SK-N-SH (cell line): ENCODE measurements around the gene CCKAR.

ENCODE experiments used
- EP300 ChIP-seq, 2 experiments: IDR thresholded peaks; 2 replicates each; pipeline versions ENCODE4 v1.4.0 to v1.6.1; 2012; ENCODE audit warnings: borderline replicate concordance in 1 of 2, low read depth in 1 of 2, low read length in 1 of 2
- EZH2phosphoT487 ChIP-seq: fragments of 200-600 bp; sonication (generic); IDR thresholded peaks from 2 replicates; pipeline ENCODE4 v1.6.1; 2017; ENCODE audit warnings: low read depth, mixed run types, mild to moderate bottlenecking, antibody characterized with exemption, moderate library complexity, borderline replicate concordance
- GABPA ChIP-seq: IDR thresholded peaks from 2 replicates; pipeline ENCODE4 v1.4.0; 2012; ENCODE audit warnings: low read depth, mild to moderate bottlenecking
- POLR2AphosphoS5 ChIP-seq: IDR thresholded peaks from 2 replicates; pipeline ENCODE4 v1.6.1; 2012; ENCODE audit warnings: low read depth, low read length
- RFX5 ChIP-seq: IDR thresholded peaks from 2 replicates; pipeline ENCODE4 v1.6.1; 2012; ENCODE audit warnings: mild to moderate bottlenecking, improper control_type of control experiment, low read length
- USF2 ChIP-seq: fragments of 150-350 bp; IDR thresholded peaks from 2 replicates; pipeline ENCODE4 v1.6.1; 2017; ENCODE audit warnings: antibody characterized with exemption, low read length, low read depth, borderline replicate concordance
- TF ChIP-seq, protein P1 (sequence below): fragments of 200-600 bp; sonication (generic); IDR thresholded peaks from 2 replicates; pipeline ENCODE4 v1.6.1; 2017; ENCODE audit warnings: antibody characterized with exemption, mild to moderate bottlenecking, moderate library complexity
- TF ChIP-seq, protein P2 (sequence below): IDR thresholded peaks from 2 replicates; pipeline ENCODE4 v1.4.0; 2012; ENCODE audit warnings: low read depth
- TF ChIP-seq, protein P3 (sequence below): IDR thresholded peaks from 2 replicates; pipeline ENCODE4 v1.6.1; 2012; ENCODE audit warnings: mild to moderate bottlenecking, low read depth, low read length, moderate library complexity

- TF ChIP-seq EZH2phosphoT487 (no peak), RFX5 (no peak), POLR2AphosphoS5 (no peak), GABPA (no peak), USF2 (no peak), EP300 (IDR thresholded peaks at IDR 0.05; ENCODE audit: borderline replicate concordance in 1 of 2, low read depth in 1 of 2, low read length in 1 of 2) (no peak)
- TF ChIP-seq, protein P1, sequence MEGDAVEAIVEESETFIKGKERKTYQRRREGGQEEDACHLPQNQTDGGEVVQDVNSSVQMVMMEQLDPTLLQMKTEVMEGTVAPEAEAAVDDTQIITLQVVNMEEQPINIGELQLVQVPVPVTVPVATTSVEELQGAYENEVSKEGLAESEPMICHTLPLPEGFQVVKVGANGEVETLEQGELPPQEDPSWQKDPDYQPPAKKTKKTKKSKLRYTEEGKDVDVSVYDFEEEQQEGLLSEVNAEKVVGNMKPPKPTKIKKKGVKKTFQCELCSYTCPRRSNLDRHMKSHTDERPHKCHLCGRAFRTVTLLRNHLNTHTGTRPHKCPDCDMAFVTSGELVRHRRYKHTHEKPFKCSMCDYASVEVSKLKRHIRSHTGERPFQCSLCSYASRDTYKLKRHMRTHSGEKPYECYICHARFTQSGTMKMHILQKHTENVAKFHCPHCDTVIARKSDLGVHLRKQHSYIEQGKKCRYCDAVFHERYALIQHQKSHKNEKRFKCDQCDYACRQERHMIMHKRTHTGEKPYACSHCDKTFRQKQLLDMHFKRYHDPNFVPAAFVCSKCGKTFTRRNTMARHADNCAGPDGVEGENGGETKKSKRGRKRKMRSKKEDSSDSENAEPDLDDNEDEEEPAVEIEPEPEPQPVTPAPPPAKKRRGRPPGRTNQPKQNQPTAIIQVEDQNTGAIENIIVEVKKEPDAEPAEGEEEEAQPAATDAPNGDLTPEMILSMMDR: no peak
- TF ChIP-seq, protein P2, sequence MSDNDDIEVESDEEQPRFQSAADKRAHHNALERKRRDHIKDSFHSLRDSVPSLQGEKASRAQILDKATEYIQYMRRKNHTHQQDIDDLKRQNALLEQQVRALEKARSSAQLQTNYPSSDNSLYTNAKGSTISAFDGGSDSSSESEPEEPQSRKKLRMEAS: no peak
- TF ChIP-seq, protein P3, sequence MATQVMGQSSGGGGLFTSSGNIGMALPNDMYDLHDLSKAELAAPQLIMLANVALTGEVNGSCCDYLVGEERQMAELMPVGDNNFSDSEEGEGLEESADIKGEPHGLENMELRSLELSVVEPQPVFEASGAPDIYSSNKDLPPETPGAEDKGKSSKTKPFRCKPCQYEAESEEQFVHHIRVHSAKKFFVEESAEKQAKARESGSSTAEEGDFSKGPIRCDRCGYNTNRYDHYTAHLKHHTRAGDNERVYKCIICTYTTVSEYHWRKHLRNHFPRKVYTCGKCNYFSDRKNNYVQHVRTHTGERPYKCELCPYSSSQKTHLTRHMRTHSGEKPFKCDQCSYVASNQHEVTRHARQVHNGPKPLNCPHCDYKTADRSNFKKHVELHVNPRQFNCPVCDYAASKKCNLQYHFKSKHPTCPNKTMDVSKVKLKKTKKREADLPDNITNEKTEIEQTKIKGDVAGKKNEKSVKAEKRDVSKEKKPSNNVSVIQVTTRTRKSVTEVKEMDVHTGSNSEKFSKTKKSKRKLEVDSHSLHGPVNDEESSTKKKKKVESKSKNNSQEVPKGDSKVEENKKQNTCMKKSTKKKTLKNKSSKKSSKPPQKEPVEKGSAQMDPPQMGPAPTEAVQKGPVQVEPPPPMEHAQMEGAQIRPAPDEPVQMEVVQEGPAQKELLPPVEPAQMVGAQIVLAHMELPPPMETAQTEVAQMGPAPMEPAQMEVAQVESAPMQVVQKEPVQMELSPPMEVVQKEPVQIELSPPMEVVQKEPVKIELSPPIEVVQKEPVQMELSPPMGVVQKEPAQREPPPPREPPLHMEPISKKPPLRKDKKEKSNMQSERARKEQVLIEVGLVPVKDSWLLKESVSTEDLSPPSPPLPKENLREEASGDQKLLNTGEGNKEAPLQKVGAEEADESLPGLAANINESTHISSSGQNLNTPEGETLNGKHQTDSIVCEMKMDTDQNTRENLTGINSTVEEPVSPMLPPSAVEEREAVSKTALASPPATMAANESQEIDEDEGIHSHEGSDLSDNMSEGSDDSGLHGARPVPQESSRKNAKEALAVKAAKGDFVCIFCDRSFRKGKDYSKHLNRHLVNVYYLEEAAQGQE: no peak
These were observed 26.9 kb downstream of the CCKAR start for GRCh38 chr4:26463386-26463785.
